Measurements from ENCODE around the gene KAT14.
"Not testable (repeated sequence)": the region's sequence is repeated elsewhere in the genome, so short reads cannot be mapped to it uniquely, and the experiment has no call there.

KAT14 gene

DNA sequence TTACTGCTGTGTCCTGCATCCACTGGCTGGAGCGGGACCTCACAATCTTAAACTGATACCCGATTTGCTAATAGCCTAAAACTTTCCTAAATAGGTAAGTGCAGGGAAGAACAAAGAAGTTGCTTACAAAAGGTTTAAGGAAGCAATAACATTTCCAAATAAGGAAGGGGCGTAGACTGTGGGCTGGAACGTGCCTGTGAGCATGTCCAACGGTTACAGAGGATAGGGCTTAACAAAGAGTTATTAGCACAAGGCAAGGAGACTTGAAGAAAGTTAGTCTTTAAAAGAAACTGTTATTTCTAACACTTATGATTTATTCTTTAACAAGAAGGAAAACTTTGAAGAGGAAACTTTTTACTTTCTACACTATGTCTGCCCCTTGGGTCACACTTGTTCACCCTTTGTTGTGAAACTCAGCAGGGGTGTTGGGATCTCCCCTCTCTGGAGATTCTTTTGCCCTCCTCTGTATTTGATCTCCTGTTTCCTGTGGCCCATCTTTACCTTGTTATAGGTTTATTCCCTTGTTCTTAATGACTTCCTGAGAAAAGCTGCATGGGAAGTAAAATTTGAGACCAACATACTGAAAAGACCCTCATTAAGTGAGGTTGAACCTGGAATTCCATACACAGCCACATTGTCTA, 28.7 kb downstream of the KAT14 start:
- no peaks in the 10 kb centered on the region for H3K9me3 ChIP-seq (ENCODE audit: control insufficient read depth, low read length)
- H3K36me3 ChIP-seq (ENCODE audit: control insufficient read depth, insufficient read depth, low read length) = peaks cover 15% of the 10 kb centered on the region
- no peak overlapping the region for H3K9ac ChIP-seq (ENCODE audit: low read length)
- no peaks in the 10 kb centered on the region for H3K27me3 ChIP-seq (ENCODE audit: control insufficient read depth, insufficient read depth, low read length)
- no peak overlapping the region for H3K4me3 ChIP-seq (ENCODE audit: low read length)
- peaks cover 14% of the 10 kb centered on the region for H3K4me1 ChIP-seq (ENCODE audit: control insufficient read depth, insufficient read depth, low read length)

DNA sequence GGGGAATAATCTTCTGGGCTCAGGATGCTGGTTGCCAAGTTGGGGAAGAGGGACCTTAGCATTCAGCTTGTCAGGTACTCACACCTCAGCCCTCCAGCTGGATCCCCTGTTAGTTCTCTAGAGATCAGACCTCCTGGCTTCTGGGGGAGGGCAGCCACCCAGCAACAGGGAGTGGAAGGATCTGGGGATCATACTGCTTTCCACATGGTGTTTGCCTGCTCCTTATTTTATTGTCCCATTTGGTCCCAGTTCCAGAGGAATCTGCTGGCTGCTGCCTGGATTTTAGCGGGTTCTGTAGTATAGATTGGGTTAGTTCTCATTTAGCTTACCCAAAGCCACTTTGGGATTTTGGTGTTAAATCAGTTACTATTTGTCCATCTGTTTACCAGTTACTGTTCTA, 29.3 kb downstream of the KAT14 start:
- Histone ChIP-seq H3K9ac (ENCODE audit: low read length) (no peak overlapping the region), H3K36me3 (ENCODE audit: control insufficient read depth, insufficient read depth, low read length) (peaks cover 13% of the 10 kb centered on the region)

DNA sequence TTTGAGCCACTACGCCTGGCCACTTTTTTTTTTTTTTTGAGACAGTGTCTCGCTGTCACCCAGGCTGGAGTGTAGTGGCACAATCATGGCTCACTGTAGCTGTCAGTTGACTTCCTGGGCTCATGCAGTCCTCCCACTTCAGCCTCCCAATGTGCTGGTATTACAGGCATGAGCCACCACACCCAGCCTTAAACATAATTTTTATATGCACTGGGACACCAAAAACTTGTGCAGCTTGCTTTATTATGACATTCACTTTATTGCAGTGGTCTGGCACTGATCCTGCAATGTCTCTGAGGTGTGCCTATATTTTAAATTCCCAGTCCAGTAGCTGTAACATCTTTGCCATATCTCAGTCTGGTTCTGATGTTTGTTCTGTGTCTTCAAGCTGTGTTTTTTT, 34.7 kb downstream of the KAT14 start:
- H3K9ac ChIP-seq (ENCODE audit: low read length) = no peak overlapping the region
- no peaks in the 10 kb centered on the region for H3K9me3 ChIP-seq (ENCODE audit: control insufficient read depth, low read length)
- H3K27me3 ChIP-seq (ENCODE audit: control insufficient read depth, insufficient read depth, low read length) = no peaks in the 10 kb centered on the region
- H3K4me3 ChIP-seq (ENCODE audit: low read length) = no peak overlapping the region
- no peaks in the 10 kb centered on the region for H3K4me1 ChIP-seq (ENCODE audit: control insufficient read depth, insufficient read depth, low read length)
- no peaks in the 10 kb centered on the region for H3K36me3 ChIP-seq (ENCODE audit: control insufficient read depth, insufficient read depth, low read length)

More for the DNA sequence above, 29.3 kb downstream of the KAT14 start:
- no peak overlapping the region for H3K4me3 ChIP-seq (ENCODE audit: low read length)
- H3K27me3 ChIP-seq (ENCODE audit: control insufficient read depth, insufficient read depth, low read length) = no peaks in the 10 kb centered on the region
- peaks cover 14% of the 10 kb centered on the region for H3K4me1 ChIP-seq (ENCODE audit: control insufficient read depth, insufficient read depth, low read length)
- no peaks in the 10 kb centered on the region for H3K9me3 ChIP-seq (ENCODE audit: control insufficient read depth, low read length)

DNA sequence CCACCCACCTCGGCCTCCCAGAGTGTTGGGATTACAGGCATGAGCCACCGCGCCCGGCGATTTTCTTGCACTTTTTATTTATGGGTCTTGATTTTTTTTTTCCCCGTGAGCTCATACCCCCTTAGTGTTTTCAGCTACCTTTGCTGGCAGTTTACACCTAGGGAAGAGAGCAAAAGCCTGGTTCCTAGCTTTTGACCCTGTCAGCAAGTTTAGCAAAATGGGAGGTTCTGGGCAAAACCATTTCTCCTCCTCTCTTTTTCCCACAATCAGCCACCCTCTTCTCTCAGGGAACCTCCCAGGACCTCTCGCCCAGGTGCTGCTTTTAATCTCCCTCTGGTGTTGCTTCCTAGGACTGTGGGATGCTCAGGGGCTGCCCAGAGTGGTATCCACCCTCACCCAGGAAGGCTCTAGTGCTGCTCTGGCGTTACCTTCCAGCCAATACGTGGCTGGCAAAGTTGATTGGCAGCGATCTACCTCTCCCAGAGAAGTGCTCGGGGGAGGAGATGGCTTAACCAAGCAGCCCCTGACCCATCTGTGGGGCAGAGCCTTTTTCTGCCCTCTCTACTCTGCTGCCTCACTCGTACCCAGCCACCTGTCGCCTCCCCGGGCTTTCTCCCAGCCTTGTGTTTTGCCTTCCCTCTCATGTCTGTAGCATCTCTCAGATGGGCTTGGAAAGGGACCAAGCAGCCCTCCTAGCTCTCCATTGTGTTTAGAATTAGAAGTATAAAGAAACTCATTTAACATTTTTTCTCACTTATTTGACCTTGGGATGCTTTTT, 37.4 kb downstream of the KAT14 start:
- Histone ChIP-seq H3K9ac (ENCODE audit: low read length) (no peak overlapping the region), H3K27me3 (ENCODE audit: control insufficient read depth, insufficient read depth, low read length) (no peaks in the 10 kb centered on the region), H3K4me1 (ENCODE audit: control insufficient read depth, insufficient read depth, low read length) (no peaks in the 10 kb centered on the region), H3K4me3 (ENCODE audit: low read length) (no peak overlapping the region), H3K9me3 (ENCODE audit: control insufficient read depth, low read length) (no peaks in the 10 kb centered on the region), H3K36me3 (ENCODE audit: control insufficient read depth, insufficient read depth, low read length) (no peaks in the 10 kb centered on the region)

DNA sequence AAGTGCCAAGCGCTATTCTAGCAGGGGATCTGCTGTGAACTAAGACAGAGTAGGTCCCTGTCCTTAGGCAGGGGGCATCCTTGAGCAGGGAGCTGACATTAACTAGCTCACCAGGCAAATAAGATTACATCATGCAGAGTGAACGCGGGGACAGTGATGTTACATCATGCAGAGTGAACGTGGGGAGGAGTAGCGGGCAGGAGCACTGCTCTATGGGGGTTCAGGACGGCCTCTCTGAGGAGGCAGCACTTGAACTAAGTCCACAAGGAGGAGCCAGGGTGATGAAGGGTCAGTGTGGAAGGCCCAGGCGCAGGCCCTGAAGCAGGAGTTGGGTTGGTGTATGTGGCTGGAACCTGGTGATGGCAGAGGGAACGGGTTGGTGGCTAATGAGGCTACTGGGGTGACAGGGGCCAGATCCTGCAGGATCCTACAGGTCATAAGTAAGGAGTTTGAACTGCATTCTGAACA, 38.7 kb downstream of the KAT14 start:
- Histone ChIP-seq H3K9me3 (ENCODE audit: control insufficient read depth, low read length) (no peaks in the 10 kb centered on the region), H3K9ac (ENCODE audit: low read length) (no peak overlapping the region), H3K4me1 (ENCODE audit: control insufficient read depth, insufficient read depth, low read length) (no peaks in the 10 kb centered on the region), H3K27me3 (ENCODE audit: control insufficient read depth, insufficient read depth, low read length) (no peaks in the 10 kb centered on the region), H3K36me3 (ENCODE audit: control insufficient read depth, insufficient read depth, low read length) (no peaks in the 10 kb centered on the region), H3K4me3 (ENCODE audit: low read length) (no peak overlapping the region)

DNA sequence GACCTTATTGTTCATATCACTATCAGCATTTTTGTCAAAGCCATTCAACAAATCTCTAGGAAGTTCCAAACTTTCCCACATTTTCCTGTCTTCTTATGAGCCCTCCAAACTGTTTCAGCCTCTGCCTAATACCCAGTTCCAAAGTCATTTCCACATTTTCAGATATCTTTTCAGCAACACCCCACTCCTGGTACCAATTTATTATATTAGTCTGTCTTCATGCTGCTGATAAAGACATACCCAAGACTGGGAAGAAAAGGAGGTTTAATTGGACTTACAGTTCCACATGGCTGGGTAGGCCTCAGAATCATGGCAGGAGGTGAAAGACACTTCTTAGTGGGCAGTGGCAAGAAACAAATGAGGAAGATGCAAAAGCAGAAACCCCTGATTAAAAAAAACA, 42.7 kb downstream of the KAT14 start:
- H3K4me3 ChIP-seq (ENCODE audit: low read length); H3K36me3 ChIP-seq (ENCODE audit: control insufficient read depth, insufficient read depth, low read length); H3K4me1 ChIP-seq (ENCODE audit: control insufficient read depth, insufficient read depth, low read length); H3K27me3 ChIP-seq (ENCODE audit: control insufficient read depth, insufficient read depth, low read length); H3K9ac ChIP-seq (ENCODE audit: low read length); H3K9me3 ChIP-seq (ENCODE audit: control insufficient read depth, low read length): not testable (repeated sequence)

DNA sequence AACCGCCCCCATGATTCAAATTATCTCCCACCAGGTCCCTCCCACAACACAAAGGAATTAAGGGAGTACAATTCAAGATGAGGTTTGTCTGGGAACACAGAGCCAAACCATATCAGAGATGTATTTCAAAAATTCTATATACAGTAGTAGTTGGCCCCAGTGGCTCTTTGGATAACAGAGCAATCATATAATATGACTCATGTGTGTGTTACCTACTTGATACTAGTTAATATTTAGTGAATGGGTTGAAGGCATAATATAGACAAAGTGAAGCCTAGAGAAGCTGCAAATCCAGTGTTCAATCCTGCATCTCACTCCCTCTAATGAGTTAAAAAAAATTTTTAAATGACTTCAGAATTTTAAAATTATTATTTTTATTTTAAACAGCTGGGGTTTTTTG, 43.2 kb downstream of the KAT14 start:
- H3K4me3 ChIP-seq (ENCODE audit: low read length) = no peak overlapping the region
- no peaks in the 10 kb centered on the region for H3K4me1 ChIP-seq (ENCODE audit: control insufficient read depth, insufficient read depth, low read length)
- peaks cover 2% of the 10 kb centered on the region for H3K36me3 ChIP-seq (ENCODE audit: control insufficient read depth, insufficient read depth, low read length)
- no peak overlapping the region for H3K9ac ChIP-seq (ENCODE audit: low read length)
- no peaks in the 10 kb centered on the region for H3K27me3 ChIP-seq (ENCODE audit: control insufficient read depth, insufficient read depth, low read length)
- H3K9me3 ChIP-seq (ENCODE audit: control insufficient read depth, low read length) = no peaks in the 10 kb centered on the region

DNA sequence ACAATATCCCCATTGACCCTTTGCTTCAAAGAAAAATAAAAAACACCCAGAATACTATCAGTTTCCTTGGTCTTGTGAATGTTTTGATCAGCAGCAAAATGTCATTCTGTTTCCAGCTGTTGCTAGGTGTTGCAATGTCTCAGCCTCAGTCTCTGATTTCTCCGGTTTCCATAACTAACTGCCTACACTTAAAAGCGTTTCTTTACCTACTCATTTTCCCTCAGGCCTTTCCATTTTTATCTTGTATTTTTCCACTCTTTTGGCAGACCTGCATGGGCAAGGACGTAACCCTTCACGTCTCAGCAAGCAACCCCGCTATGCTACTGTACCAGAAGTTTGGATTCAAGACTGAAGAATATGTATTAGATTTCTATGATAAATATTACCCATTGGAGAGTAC, 49.4 kb downstream of the KAT14 start:
- Histone ChIP-seq H3K27me3 (ENCODE audit: control insufficient read depth, insufficient read depth, low read length) (no peaks in the 10 kb centered on the region), H3K4me1 (ENCODE audit: control insufficient read depth, insufficient read depth, low read length) (no peaks in the 10 kb centered on the region), H3K36me3 (ENCODE audit: control insufficient read depth, insufficient read depth, low read length) (peaks cover 7% of the 10 kb centered on the region), H3K9me3 (ENCODE audit: control insufficient read depth, low read length) (no peaks in the 10 kb centered on the region), H3K4me3 (ENCODE audit: low read length) (no peak overlapping the region), H3K9ac (ENCODE audit: low read length) (no peak overlapping the region)

DNA sequence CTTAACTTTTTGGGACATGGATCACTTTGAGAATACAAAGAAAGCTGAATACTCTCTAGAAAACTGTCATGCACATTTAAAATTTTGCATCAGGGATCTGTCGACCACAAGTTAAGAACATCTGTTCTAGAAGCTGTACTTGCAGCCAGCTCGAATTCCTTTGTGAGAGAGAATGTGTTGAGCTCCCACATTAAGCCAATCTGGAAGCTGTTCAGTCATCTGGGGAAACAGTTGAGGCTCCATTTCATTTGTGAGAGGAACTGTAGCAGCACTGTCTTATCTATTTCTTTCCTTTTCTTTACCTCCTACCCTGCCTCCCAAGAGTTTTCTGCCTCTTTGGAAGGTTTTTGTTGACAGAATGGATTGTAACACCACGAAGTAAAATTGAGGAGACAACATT, 50.8 kb downstream of the KAT14 start:
- Histone ChIP-seq H3K4me1 (ENCODE audit: control insufficient read depth, insufficient read depth, low read length) (no peaks in the 10 kb centered on the region), H3K4me3 (ENCODE audit: low read length) (no peak overlapping the region), H3K9me3 (ENCODE audit: control insufficient read depth, low read length) (no peaks in the 10 kb centered on the region), H3K36me3 (ENCODE audit: control insufficient read depth, insufficient read depth, low read length) (peaks cover 7% of the 10 kb centered on the region), H3K27me3 (ENCODE audit: control insufficient read depth, insufficient read depth, low read length) (no peaks in the 10 kb centered on the region), H3K9ac (ENCODE audit: low read length) (no peak overlapping the region)

DNA sequence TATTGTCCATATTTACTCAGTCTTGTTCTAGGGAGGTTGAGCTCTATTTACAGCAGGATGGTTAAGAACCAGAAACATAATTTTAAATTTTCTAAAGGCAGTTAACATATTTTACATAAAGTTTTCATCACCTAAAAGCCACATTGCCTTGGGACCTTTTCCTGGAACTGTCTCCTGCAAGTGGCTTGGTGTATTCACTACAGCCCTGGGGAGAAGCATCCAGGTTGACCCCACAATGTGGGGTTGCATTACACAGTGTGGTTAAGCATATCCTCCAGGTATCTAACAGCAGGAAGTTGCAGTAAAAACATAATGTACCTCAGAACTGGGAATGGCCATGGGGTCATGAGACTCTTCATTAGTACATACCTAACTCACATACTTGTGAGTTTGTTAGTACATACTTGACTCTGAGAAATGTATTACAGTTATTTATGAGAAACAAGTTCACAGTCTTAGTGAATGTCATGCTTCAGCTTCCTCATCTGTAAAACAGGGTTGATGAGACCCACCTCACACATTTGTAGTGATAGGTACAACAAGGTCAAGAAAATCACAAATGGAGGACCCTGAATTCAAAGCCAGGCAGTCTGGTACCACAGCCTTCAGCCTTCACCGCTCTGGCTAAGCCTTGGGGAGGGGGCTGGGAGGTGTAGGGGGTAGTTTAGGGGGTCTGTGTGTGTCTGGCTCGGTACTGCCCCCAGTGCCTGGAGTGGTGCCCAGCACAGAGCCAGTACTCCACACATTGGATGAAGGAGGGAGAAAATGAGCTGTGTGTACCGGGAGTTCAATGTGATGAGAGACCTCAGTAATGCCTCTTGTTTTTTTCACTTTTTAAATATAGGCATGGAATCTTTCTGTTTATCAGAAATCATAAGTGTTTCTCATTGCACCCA, 52.9 kb downstream of the KAT14 start:
- H3K9ac ChIP-seq (ENCODE audit: low read length) = no peak overlapping the region
- no peak overlapping the region for H3K4me3 ChIP-seq (ENCODE audit: low read length)
- H3K9me3 ChIP-seq (ENCODE audit: control insufficient read depth, low read length) = no peaks in the 10 kb centered on the region
- peaks cover 7% of the 10 kb centered on the region for H3K36me3 ChIP-seq (ENCODE audit: control insufficient read depth, insufficient read depth, low read length)
- no peaks in the 10 kb centered on the region for H3K27me3 ChIP-seq (ENCODE audit: control insufficient read depth, insufficient read depth, low read length)
- H3K4me1 ChIP-seq (ENCODE audit: control insufficient read depth, insufficient read depth, low read length) = no peaks in the 10 kb centered on the region

DNA sequence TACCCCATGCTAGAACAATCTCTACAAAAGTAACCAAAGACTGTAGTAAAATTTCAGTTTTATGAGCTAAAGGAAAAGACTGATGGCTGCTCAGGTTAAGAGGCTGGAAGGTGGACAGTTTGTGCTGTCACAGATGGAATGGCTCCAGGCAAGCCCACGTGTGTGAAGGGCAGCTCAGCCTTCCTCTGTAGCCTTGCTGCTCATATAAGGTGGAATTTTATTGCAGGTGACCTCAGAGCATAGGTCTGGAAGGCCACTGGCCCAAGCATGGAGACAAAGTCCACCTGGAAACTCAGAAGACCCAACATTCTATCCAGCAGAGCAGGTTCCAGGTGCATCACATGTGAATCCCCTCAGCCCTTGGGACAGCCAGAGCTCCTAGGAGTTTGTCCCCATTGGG, 53.6 kb downstream of the KAT14 start:
- H3K9me3 ChIP-seq (ENCODE audit: control insufficient read depth, low read length) = no peaks in the 10 kb centered on the region
- no peaks in the 10 kb centered on the region for H3K4me1 ChIP-seq (ENCODE audit: control insufficient read depth, insufficient read depth, low read length)

DNA sequence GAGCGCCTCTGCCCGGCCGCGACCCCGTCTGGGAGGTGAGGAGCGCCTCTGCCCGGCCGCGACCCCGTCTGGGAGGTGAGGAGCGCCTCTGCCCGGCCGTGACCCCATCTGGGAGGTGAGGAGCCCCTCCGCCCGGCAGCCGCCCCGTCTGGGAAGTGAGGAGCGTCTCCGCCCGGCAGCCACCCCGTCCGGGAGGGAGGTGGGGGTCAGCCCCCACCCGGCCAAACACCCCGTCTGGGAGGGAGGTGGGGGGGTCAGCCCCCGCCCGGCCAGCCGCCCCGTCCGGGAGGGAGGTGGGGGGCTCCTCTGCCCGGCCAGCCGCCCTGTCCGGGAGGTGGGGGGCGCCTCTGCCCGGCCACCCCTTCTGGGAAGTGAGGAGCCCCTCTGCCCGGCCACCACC, 56.8 kb downstream of the KAT14 start:
- not testable (repeated sequence) for H3K9ac ChIP-seq (ENCODE audit: low read length); H3K36me3 ChIP-seq (ENCODE audit: control insufficient read depth, insufficient read depth, low read length); H3K27me3 ChIP-seq (ENCODE audit: control insufficient read depth, insufficient read depth, low read length); H3K4me1 ChIP-seq (ENCODE audit: control insufficient read depth, insufficient read depth, low read length); H3K9me3 ChIP-seq (ENCODE audit: control insufficient read depth, low read length); H3K4me3 ChIP-seq (ENCODE audit: low read length)

More for the DNA sequence above, 53.6 kb downstream of the KAT14 start:
- H3K9ac ChIP-seq (ENCODE audit: low read length) = no peak overlapping the region
- no peak overlapping the region for H3K4me3 ChIP-seq (ENCODE audit: low read length)
- no peaks in the 10 kb centered on the region for H3K27me3 ChIP-seq (ENCODE audit: control insufficient read depth, insufficient read depth, low read length)
- peaks cover under 1% of the 10 kb centered on the region for H3K36me3 ChIP-seq (ENCODE audit: control insufficient read depth, insufficient read depth, low read length)

Measured in mucosa of stomach (tissue), 1 donor.